GM19395 (cell line): ENCODE measurements around the gene CREG1.
"Not testable (repeated sequence)": the region's sequence is repeated elsewhere in the genome, so short reads cannot be mapped to it uniquely, and the experiment has no call there.

ENCODE experiments used
- ATAC-seq: cut with Tn5 transposase; IDR thresholded peaks from one replicate; pipeline ENCODE4 v1.9.1; 2021; ENCODE audit warnings: mild to moderate bottlenecking, moderate library complexity; ENCODE audit not compliant: unreplicated experiment

Gene CREG1

DNA sequence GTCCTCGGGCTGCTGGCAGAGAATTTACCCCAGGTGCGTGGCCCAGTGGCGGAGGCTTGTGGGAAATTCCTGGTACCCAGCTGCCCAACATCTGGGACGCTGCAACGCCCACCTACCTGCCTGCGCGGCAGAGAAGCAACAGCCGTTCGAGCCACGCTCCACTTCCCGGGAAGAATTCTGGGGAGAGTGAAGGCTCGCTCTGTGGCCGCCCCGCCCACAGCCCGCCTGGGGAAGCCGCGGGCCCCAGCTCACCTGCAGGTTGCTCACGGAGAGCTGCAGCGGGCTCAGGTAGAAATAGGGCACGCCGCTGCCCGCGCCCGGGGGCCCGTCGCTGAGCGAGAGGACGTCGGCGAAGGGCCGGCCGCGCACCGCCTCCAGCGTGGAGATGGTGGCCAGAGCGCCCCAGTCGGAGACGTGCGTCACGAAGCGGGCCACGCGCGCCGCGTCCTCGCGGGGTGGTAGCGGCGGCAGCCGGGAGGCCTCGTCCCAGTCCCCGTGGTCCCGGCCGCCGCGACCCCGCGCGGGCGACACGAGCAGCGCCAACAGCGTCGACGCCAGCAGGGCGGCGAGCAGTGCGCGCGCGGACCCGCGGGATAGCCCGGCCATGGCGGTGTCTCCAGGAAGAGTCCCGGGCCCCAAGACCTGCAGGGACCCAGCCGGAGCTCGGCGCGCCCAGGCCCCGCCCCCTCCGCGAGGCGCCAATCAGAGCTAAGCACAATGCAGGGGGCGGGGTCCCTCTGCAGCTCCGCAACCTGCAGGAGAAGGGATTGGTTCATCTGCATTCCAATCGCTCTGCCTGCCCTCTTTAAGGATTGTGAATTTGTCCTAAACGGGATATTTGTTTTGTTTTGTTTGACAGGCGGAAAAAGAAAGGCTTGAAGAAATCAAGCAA lies at the start of gene CREG1:
Gene CREG1, minus strand, starts transcription at position 627 of the 892 bp plus-strand sequence.
- ATAC-seq = peak; percentile 96

DNA sequence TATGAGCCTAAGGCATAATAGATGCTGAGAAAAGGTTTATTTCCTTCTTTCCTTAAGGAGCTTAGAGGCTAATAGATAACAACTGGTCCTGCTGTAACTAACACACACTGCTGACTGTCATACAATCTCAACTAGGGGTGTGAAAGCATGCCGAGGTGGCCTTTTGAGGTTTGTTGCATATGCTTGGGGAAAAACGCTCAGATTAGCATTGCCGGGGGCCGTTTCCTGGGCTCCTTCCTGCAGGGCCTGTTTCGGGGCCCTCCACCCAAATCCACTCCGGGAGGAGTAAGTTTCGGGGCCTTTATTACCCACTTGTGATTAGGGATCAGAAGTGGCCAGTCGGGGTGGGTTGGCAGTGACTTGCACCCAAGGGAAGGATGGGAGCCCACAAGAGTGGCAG lies 49.3 kb upstream of the CREG1 start:
- no peak for ATAC-seq

DNA sequence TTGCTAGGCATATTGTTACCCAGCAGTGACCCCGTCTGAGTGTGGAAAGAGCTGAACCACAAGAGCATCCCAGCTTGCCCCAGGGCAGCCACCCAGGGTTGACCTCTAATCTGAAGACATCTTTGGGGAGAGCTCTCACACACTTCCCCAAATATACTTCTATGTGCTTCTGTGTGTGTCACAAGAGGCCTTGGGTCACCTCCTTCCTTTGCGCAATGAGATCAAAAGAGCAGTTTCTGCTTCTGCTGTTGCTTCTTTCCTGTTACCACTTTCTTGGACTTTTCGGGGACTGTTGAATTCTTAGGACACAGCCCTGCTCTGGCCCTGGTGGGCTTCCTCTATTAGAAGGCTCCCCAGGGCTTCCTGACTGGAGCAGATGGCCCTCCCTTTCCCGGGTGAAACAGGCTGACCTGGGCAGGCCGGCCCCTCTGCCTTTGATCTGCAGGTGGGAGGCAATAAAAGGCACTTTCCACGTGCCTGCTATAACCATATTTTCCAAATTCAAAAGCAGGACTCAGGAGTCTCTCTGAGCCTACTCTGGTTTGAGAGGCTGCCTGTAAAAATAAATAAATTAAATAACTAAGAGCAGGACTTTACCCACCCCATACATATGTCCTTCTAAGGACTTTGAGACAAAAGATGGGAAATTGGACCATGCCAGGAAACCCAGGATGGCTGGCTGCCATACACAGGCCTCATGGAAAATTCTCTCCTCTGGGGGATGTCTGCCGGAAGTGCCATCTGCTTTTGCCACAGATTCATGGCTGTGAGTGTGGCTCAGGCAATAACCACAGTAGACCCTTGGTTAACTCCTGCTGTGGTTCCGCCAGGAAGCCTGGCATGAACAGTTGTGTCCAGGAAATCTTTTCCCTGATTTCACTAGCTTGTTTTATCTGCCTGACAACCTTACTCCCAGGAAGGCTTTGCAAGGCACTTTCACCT lies 48.2 kb upstream of the CREG1 start:
- no peak for ATAC-seq

DNA sequence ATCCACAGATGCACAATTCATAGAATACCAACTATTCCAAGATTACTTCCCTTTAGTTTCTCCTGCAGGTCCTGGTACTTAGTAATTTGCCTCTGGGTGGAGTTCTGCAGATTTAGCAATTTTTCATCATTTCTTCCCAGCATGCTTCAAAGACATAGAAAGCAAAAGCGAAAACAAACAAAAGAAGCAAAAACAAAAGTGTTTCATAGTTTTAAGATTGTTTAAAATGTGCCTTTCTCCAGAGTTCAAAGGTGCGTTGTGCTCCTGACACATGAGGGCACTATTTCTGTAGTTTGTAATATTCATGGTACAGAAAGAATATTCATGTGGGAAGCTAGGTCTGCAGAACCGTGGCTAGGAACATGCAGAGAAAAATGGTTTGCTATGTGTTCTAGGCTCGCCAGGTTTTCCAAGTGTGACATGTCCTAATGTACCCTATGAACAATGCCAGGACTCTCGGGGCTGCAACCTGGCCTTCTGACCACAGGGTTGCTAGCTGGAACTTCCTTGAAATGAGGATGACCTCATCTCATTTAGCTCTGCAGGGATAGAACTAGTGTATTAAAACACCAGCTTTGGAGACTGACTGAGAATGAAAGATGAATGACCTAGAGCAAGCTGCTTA lies 46.5 kb upstream of the CREG1 start:
- ATAC-seq = peak; percentile 84

DNA sequence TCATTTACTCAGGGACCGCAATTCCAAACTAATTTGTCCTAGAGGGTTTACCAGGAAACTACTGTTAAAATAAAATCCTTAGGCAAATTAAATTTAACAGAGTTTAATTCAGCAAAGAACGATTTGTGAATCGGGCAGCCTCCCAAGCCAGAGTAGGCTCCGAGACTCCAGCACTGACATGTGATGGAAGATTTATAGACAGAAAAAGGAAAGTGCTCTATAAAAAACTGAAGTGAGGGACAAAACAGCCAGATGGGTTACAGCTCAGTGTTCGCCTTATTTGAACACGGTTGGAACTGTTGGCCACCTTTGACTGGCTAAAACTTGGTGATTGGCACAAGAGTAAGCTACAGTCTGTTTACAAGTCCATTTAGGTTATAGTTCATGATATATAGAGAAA lies 41.3 kb upstream of the CREG1 start:
- ATAC-seq = no peak

DNA sequence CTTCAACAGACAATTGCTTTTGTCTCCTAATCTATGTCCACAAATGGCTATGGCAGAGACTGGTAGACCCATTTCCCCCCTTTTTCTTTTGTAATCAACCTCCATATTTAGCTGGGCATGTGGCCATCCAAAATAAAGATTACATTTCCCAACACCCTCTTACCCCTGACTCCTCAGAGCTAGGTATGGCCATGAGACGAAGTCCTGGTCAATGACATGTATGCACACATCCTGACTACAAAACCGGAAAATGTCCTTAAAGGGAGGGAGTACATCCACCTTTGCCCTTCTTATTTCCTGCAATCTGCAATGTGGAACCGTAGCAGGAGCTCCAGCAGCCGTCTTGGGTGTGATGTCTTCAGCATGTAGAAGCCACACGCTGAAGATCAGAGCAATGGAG lies 40.3 kb upstream of the CREG1 start:
- no peak for ATAC-seq

DNA sequence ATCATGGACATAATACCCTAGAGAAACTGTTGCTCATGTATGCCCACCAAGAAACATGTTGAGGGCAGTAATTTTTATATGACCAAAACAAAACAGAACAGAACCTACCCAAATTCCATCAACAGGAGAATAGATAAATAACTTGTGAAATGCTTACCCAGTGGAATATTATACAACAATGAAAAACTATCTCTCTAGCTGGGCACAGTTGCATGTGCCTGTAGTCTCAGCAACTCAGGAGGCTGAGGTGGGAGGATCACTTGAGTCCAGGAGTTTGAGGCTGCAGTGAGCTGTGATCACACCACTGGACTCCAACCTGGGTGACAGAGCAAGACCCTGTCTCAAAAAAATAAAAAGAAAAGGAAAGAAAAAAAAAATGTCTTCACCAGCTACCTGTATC lies 38.9 kb upstream of the CREG1 start:
- ATAC-seq = no peak

DNA sequence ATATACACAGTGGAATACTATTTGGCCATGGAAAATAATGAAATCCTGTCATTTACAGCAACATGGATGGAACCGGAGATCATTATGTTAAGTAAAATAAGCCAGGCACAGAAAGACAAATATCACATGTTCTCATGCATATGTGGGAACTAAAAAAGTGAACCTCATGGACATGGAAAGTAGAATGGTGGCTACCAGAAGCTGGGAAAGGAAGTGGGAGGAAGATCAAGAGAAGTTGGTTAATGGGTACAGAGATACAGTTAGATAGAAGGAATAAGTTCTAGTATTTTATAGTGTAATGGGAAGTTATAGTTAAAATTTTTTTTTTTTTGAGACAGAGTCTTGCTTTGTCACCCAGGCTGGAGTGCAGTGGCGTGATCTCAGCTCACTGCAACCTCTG lies 34.8 kb upstream of the CREG1 start:
- ATAC-seq = no peak

DNA sequence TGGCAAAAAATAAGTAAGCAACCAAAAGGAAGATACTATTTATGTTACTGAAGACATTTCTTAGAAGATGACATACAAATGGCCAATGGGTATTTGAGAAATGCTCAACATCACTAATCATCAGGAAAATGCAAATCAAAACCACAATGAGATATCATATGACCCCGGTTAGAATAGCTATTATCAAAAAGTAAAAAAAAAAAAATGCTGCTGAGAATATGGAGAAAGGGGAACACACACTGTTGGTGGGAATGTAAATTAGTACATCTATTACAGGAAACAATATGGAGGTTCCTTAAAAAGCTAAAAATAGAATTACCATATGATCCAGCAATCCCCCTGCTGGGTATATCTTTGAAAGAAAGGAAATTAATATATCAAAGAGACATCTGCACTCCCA lies 34.3 kb upstream of the CREG1 start:
- ATAC-seq = no peak

DNA sequence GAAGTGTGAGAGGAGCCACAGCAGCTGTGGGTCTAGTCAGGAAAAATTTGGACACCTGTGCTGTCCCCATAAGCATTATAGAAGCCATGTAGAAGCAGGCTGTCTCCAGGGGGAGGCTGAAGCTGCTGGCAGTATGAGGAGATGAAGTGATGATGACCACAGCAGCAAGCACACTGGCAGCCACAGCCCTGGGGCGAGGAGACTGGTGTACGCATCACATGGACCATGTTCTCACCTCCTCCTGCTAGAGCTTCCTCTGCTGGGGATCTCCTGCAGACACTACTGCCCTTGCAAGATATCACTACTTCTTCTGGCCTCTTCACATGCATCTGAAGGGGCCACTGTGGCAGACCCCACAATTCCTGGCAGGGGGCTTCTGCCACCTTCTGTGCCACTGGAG lies 33.8 kb upstream of the CREG1 start:
- ATAC-seq = no peak

DNA sequence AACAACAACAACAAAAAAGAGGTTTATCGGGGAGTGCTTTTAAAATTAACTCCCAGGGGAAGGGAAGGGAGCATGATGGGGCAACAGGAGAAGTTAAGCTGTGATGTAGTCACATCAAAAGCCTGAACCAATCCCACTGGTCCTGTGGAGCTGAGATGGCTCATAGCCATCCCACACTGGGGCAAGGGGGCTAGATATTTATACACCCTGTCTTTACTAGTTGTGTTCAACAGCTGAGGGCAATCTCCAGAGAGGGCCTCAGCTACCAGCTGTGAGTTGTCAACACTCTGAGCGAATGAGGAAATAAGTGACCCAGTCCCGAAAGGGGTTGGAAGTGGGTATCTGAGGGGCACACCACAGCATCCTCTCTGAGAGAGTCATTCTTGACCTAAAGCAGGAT lies 31.0 kb upstream of the CREG1 start:
- no peak for ATAC-seq

DNA sequence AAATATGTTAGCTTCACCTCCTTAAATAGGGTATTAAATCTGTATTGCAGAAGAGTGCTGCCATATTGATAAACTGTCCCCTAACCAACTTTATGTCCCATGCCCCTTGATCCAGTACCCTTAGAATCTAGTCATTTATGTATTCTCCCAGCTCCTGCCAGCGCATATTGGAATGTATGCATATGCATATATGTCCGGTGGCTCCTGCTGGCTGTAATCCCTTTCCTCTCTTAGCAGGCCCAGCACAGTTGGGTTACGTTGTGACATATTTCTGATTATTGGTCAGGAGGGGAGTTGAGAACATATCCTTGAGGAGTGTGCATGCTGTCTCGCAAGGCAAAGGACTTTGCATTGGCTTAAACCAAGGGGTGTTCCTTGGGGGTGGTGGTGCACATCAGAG lies 29.2 kb upstream of the CREG1 start:
- no peak for ATAC-seq

DNA sequence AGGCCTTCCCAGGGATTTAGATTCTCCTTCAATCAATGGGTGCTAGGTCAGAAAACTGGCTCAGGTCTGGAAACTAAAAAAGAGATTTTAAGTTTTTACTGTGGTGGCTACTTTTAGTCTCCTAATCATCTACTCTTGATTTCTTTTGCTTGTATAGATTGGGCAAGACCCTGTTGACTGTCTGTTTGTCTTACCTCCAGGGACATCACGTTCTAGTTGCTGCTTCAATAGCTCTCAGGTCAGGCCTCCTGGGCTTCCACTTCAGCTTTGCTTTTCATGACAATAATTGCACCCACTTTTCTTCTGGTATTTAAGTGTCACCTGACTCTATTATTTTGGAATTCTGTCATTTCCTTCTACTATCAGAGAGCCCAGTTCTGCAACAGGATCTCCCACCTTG lies 28.5 kb upstream of the CREG1 start:
- no peak for ATAC-seq

DNA sequence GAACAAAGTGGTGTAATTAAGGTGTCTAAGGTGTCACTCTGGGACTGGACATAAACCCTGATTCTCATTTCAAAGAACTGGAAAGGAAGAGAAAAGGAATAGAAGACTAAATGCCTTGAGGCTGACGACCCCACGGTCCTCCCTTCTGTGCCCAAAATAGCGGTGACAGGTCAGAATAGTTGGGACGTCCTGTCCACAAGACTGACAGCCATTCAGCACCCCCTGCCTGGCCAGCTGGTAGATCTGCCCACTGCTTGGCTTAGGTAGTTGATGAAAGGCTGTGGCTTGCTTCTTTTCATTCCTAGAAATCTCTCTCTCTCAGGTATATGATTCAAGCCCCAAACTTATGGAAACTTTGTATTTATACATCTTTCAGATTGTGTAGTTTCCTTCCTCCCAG lies 26.4 kb upstream of the CREG1 start:
- no peak for ATAC-seq

DNA sequence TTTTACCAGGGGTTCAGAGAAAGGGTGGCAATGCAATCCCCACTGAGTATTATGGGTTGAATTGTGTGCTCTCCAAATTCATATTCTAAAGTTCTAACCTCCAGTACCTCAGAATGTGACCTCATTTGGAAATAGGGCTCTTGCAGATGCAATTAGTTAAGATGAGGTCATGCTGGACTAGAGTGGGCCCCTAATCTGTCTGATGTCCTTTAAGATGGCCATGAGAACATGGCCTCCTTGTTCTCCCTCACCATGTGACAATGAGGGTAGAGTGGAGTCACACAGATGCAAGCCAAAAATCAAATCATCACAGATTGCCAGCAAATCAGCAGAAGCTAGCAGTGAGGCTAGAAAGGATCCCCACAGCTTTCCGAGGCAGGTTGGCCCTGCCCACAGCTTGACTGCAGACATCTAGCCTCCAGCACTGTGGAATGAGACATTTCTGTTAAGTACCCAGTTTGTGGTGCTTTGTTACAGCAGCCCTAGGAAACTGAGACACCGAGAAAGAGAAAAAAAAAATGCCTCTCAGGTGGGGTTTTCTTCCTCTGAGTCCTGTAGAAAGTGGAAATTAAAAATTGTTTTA lies 25.5 kb upstream of the CREG1 start:
- ATAC-seq = no peak

DNA sequence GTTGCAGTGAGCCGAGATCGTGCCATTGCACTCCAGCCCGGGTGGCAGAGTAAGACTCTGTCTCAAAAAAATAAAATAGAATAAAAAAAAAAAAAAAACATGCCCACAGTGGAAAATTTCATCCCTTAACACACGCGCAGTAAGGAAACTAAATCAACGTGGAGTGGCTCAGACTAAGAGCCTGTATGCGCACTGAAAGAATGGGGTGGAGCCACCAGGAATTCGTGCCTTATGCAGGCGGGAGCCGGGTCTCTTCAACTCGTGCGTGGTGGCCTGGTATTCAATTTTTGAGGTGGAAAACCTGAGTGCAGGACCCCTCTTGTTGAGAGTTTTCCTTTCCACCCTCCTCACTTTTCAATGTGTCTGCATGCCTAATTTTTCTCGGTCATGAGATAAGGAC lies 22.1 kb upstream of the CREG1 start:
- ATAC-seq = no peak

DNA sequence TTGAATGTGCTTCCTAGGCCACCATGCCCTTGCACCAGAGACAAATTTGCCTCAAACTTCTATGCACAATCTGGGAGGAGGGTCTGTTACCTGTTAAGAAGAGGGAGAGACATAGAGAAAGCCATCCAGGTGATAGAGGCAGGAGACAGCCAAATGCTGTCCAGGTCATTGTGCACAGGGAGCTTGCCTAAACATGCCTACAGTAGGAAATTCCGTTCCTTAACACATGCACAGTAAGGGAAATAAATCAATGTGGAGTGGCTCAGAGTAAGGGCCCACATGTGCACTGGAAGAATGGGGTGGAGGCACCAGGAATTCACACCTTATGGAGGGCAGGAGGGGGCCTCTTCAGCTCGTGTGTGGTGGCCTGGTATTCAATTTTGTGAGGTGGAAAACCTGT lies 19.5 kb upstream of the CREG1 start:
- ATAC-seq = no peak

DNA sequence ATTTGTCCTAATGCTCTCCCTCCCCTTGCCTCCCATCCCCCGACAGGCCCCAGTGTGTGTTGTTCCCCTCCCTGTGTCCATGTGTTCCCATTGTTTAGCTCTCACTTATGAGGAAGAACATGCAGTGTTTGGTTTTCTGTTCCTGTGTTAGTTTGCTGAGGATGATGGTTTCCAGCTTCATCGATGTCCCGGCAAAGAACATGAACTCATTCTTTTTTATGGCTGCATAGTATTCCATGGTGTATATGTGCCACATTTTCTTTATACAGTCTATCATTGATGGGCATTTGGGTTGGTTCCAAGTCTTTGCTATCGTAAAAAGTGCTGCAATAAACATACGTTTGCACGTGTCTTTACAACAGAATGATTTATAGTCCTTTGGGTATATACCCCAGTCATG lies 17.1 kb upstream of the CREG1 start:
- ATAC-seq = not testable (repeated sequence)

DNA sequence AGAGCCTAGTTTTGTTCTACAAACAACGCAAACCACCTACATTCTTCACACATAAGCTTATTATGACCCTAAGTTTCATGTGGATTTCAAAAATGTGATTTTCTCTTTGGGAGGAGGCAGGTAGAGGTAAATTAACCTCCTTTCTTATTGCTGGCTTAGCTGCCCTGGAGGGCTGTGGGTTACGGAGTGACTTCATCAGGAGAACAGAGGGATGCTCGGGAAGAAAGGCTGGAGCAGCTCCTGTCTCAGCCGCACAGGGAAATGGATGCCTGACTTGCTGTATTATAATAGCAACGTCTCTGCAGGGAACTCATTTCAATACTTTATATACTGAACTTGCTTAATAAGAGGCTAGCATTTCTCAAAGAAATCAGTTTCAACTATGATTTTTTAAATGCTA lies 14.1 kb upstream of the CREG1 start:
- ATAC-seq = no peak

DNA sequence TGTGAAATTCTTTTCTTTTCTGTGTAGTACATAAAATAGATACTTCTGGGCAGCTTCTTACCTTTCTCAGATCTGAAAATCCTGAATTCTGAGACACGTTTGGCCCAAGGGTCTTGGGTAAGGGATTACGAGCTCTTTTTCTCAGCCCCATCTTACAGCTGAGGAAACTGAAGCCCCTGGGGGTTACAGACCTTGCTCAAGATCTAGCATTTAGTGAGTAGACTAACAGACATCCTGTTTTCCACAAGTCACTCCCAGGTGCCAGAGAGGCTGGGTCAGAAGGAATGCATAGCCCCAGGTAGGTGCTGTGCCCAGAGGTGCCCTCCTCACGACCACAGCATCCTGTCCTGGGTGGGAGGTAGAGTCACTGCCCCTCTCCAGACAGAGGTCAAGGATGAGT lies 13.2 kb upstream of the CREG1 start:
- no peak for ATAC-seq

DNA sequence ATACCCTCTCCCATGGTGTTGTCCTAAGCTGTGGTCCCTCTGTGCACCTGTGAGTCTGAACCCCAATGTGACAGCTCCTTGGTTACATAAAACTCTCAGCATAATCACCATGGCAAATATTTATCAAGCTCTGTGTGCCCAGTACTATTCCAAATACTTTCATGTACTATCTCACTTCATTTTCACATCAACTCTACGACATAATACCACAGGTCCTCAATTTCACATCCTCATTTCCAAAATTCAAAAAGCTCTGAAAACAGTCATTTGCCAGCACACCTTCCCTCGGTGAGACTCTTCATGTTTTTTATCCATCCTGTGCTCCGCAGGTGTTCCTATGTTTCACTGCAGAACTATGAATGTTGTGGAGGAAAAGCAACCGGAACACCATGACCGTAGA lies 12.4 kb upstream of the CREG1 start:
- no peak for ATAC-seq
